Stimulated activated CD4-positive, alpha-beta T cell treated with anti-CD3 and anti-CD28 coated beads, TNF-alpha, amount 100 ng/mL, for 4 hours (primary cell): ENCODE measurements around the gene MAPT.
"Not testable (repeated sequence)": the region's sequence is repeated elsewhere in the genome, so short reads cannot be mapped to it uniquely, and the experiment has no call there.

Experiments used
- DNase-seq, 3 experiments: peaks; one replicate each; pipeline ENCODE4 v3.0.0-alpha.2; 2020; ENCODE audit warnings: low read depth in 3 of 3

Gene MAPT

DNA sequence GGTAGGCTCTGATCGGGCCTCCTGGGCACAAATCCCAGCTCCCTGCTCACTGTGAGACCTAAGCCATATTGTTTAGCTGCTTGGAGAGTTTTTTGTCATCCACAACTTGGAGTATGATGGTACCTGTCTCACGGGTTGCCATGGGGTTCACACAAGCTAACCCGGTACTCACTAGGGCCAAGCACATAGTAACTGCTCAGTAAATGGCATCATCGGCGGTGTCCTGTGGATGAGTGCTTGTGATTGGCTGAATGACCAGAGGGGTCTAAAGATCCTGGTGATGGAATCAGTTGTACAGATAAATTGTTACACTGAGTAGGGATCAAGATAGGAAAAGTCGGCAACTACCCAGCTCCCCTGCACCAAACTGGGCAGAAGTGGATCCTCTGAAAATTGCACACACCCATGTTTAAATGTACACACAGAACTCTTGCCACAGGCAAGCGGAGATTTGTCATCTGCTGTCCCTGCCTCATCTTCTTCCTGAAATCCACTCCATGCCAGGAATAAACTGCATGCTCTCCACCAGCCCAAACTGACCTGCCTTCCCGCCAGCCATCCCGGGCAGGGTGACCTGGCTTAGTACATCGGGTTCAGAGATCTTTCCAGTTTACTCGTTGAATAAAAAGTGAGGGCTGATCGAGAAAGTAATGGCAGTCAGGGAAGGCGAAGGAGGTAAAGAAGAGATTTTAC is 6.5 kb downstream of the MAPT start:
- DNase-seq = no peak

DNA sequence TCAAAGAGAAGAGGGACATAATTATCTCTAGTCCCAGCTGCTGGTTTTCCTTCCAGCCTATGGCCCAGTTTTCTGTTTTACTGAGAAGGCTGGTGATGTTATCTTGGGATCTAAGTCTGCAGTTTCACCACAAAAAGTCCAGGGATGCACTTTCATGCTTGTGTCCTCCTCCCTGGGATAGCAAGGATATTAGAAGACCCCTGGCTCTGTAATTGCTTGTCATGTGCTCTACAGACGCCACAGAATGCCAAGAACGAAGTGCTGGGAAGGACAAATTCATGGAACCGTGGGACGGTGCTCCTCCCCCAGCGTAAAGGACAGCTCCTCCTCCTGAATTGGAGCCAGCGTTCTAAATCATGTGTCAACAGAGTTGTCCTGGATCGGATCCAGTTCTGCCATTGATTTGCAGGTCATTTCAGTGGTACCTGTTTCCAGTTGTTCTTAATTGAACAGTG is 8.6 kb downstream of the MAPT start:
- no peak for DNase-seq

DNA sequence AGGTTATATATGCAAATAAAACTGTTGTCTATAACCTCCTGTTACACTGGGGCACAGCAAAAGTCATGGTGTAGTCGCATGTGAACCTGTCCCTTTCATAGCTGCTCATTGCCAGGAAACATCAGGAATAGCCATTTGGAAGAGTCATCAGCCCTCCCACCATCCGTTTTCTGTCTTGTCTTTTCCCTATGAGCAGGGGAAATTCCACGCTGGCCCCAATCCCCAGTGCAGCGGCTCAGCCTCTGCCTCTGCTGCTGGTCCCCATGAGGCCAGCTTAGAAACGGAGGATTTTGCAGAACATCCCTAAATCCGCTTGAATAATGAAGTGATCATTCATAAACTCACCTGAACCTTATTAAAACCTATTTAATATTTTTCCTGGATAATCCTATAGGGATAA is 10.5 kb downstream of the MAPT start:
- no peak for DNase-seq

DNA sequence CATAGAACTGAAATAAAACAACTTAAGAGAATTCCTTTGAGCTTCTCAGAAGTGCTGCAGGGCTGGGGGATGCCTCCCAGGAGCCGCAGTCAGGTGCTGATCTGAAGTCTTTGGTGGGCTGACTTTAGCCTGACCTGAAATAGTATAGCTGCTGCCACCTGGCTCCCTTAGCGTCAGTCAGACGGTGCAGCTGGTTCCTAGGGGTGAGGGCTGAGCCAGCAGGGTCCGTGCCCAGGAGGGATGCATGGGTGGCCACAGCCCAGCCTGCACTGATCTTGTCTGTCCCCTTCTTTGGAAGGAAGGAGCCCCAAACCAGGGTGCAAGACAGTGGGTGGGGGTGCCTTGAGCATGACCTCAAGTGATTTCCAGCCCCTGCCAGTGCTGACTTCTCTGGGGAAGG is 11.5 kb downstream of the MAPT start:
- DNase-seq = no peak

DNA sequence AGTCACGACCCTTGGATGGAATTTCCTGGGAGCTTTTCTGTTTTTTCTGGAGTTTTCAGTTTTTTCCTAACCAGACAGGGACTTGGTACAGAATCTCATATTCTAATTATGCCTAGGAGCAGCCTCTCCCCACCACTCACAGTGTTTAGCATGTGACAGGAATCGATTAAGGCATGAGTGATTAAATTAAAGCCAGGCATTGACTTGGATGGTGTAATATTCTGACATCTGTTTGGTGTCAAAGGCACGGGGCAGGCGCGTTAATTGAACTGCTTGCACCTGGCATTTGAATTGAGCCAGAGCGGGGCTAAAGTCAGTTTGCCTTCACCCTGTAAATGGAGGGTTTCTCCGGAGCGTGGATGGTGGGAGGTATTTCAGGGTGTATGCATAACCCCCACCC is 11.9 kb downstream of the MAPT start:
- no peak for DNase-seq

DNA sequence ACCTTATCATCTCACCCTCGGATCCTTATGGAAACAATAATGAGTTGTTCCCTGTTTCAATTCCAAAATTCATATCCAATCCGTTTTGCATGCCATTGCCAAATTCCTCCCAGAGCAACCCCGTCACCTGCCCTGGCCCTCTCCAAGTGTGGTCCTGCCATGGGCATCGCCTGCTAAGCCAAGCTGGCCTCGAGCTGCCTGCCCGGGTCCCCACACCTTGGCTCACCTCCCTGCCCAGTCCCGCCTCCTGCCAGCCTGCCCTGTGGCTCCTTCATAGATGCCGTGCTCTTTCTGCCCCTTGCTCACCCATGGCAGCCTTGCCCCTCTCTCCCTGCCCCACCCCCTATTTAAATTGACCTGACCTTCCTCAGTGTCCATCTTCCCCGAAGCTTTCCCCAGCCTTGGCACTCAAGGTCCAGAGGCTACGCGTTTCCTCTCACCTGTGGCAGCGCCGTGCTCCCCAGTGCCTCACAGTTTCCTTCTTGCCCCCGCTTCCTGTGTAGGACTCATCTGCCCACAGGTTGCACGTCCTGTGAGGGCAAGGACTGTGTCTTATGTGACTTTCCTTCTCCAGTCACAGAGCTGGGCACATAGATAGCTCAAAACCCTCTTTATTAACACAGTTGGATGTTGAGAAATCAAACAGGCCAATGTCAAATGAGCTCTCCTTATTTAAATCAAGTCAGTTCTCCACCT is 12.7 kb downstream of the MAPT start:
- peak in 2 of 3 experiments; percentile 27 to 32 for DNase-seq

DNA sequence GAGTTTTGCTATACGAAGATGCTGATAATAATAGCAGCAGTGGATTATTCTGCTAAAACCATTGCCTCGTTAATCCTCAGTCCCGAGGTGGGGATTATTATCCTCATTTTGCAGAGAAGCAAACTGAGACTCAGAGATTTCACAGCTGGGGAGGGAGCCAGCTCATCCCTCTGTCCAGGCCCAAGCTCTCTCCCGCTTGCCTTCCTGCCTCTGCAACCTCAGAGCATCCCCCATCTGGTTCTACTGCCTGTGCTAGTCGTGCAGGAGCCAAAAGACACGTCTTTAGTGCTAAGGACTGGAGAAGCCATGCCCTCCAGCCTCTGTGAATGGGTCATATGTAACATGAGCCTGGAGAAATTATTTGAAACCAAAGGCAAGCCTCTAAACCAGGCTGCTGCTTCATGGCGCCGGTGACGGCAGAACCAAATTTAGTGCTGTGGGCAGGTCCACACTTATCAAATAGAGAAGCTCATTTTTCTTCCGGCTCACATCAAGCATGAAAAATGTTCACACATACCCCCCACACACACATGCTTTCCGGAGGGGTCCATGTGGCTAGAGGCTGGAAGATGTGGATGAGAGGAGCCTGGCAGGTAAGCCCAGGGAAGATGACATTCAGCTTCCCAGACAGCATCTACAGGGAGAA is 13.5 kb downstream of the MAPT start:
- no peak for DNase-seq

DNA sequence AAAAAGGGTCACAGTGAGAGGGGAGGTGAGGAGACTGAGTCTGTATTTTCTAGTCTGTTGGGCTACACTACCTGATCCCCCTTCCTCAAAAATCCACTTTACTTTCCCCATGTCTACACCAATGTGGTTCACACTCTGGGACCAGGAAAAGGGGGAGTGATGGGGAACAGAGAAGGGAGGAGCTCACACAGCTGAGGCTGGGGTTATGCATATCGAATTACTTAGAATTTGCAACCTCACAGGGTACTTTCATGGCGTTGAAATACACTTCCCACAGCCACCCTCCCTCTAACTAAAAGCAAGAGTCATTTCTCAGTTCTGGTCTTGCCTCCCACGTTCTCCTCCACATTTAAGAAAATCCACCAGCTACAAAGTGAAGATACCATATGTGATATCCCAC is 14.1 kb downstream of the MAPT start:
- DNase-seq = no peak

DNA sequence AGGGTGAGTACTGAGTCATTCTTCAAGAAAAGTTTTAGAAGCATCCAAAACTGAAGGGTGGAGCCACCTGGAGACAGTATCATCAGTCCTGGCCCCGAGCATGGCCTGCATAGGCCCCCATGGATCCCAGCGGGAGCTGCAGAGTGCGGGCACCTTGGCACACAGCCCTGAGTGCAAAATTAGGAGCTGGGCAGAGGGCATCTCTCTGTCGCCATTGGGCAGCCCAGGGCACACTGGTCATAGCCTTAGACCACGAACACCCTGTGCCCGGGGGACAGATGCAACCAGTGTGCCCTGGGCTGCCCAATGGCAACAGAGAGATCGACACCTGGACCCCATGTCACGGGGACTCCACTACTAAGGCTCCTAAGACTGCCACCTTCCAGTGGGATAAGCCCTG is 14.6 kb downstream of the MAPT start:
- no peak for DNase-seq

DNA sequence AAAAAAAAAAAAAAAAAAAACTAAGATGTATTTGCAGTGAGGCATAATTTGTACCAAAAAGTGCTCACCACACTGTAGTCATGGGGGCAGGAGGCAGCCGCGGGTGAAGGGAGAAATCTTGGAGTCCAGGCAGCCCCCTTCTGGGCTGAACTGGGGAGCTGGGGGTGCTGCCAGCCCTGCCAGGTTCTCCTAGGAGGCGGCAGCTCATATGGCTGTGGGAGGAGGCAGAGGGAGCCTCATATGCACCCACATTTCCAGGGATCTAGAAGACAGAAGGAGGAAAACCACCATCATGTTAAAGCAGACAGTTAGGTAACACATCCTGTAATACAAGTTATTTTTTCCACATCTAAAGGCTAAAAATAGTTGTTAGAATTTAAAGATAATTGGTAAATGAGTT is 16.3 kb downstream of the MAPT start:
- no peak for DNase-seq

DNA sequence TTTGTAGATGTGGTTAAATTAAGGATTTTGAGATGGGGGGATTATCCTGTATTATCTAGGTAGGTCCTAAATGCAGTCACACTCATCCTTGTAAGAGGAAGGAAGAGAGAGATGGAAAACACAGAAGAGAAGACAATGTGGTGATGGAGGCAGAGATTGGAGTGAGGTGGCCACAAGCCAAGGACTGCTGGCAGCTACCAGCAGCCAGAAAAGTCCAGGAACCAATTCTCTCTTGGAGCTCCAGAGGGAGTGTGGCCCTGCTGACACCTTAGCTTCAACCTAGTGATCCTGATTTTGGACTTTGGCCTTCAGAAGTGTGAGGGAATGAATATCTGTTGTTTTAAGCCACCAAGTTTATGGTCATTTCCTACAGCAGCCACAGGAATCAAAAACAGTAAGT is 18.0 kb downstream of the MAPT start:
- no peak for DNase-seq

DNA sequence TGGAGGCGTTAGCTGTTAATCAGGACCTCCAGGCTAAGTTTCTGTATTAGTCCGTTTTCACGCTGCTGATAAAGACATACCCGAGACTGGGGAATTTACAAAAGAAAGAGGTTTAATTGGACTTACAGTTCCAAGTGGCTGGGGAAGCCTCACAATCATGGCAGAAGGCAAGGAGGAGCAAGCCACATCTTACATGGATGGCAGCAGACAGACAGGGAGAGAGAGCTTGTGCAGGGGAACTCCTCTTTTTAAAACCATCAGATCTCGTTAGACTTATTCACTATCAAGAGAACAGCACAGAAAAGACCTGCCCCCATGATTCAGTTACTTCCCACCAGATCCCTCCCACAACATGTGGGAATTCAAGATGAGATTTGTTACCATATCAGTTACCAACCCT is 18.7 kb downstream of the MAPT start:
- DNase-seq = not testable (repeated sequence)

DNA sequence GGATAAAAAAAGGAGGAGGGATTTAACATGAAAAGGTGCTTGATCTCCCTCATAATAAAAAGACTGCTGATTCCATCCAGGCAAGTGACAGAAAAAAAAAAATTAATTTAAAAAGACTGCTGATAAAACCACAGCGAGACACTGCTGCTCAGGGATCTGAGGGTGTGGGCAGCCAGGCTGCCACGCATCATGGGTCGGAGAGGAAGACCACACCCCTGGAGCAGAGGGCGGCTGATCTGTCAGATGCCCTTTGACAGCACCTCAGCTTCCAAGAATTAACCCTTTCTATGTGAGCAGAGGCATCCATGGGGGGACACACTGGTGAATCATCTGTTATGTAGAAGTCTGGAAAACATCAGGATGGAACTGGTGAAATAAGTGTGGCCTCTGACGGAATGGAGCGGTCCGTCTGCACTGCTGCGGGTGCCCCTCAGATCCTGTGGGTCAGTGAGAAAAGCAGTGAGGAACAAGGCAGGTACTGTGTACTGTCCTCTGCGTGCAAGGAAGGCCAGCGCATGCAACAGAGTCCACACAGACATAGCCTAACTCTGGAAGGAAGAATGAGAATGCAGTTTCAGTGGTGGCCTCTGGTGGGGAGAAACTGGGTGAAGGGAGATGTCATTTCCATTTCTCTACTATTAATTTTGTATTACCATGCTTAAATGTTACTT is 19.8 kb downstream of the MAPT start:
- DNase-seq = no peak

DNA sequence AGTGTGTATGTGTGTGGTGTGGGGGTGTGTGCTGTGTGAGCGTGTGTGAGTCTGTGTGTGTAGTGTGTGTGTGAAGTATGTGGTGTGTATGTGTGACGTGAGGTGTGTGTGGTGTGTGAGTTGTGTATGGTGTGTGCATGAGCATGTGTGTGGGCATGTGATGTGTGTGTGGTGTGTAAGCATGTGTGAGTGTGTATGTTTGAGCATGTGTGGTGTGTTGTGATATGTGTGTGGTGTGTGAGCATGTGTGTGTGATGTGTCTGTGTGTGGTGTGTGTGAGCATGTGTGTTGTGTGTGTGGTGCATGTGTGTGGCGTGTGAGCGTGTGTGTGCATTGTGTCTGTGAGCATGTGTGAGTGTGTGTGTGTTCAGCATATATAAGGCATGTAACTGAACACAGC is 20.9 kb downstream of the MAPT start:
- DNase-seq = no peak

DNA sequence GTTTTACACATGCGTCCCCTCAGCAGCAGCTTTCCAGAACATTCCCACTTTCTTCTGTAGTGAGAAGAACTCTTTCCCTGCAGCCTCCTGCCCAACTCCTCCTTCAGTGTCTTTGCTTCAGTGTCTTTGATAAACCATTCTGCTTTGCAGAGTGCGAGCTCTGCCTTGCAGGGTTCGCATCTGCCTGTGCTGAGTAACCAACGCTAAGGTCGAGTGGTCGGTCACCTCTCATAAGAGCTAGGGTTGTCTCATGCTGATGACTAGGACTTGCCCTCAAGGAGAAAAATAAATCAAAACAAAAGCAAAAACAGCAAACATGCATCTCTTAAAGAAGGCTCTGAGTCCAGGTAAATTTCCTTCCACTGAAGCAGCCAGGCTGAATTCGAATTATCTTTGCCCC is 22.7 kb downstream of the MAPT start:
- DNase-seq = no peak

DNA sequence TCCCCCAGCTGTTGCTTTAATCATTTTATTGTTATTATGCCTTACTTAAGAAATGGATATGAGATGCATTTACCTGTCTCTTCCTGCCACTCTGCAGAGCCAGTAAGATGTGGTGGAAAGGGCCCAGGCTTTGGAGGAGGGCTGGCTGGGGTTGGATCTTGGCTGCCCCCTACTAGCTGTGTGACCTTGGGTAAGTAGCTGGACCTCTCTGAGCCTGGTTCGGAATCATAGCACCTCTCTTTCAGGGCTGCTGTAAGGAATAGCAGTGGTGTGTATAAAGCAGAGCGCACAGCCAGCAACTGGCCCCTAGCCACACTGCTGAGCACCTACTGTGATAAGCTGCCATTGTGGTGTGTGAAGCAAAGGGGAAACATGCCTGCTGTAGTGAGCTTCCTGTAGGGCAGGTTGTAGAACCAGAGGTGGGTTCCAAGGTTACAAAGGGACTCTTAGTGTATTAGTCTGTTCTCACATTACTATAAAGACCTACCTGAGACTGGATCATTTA is 23.9 kb downstream of the MAPT start:
- no peak for DNase-seq

DNA sequence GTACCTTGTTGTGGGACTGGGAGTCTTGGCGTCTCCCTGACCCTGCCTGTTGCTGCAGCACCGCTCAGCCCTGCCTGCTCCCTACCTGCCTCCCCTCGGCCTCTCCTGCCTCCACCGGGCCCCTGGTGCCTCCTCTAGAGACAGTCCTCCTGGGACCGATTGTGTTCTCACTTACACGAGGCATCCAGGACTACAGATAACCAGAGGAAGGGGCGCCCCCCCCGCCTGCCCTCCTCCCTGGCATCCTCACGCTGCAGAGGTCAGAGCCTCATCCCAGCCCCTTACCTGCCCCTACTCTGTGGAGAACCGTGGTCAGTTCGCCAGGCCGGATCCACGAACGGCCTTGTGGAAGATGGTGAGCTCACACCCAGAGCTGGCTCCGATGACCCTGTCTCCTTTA is 24.8 kb downstream of the MAPT start:
- no peak for DNase-seq

DNA sequence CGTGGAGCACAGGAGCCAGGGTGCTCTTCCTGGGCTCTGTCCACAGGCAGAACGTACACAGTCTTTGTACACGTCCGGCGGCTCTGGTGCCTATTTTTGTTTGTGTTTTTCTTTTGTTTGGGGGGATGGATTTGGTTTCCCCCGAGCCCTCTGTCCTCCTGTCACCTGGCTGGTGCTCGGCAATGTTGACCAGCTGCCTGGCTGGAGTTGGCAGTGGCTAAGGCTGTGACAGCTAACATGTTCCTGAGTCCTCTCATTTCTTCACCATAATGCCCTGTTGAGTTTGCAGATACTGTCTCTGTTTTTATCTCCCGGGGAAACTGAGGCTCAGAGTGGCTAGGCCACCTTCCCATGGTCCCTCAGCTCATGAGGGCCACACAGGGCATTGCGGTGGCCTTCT is 25.7 kb downstream of the MAPT start:
- DNase-seq = no peak

DNA sequence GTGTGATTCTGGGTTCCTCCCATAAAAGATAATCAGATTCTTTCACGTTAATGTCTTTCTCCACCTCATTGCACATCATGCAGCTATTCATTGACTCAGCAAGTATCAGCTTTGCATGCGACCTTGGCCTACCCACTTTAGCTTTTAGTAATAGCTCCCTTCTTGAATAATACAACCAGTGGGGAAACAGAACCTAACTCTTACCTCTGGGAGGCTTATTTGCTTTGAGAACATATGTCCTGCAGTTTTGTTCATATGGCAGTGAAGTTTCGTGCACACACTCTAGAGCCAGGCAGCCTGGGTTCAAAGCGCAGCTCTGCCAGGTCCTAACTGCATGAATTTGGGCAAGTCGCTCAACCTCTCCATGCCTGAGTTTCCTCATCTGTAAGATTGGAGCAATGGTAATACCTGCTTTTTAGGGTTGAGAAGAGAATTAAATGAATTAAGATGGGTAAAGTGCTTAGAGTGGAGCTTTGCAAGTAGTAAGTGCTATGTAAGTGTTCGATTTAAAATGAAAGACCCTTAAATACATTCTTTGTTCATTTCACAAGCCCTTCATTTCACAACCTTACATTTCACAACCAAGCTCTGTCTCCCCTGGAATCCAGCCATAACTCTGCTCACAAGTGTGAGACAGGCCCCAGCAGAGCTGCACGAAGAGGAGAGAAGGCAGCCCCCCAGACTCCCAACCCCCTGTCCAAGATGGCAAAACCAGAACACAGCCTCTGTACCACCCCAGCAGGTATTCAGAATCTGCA is 29.3 kb downstream of the MAPT start:
- DNase-seq = no peak

DNA sequence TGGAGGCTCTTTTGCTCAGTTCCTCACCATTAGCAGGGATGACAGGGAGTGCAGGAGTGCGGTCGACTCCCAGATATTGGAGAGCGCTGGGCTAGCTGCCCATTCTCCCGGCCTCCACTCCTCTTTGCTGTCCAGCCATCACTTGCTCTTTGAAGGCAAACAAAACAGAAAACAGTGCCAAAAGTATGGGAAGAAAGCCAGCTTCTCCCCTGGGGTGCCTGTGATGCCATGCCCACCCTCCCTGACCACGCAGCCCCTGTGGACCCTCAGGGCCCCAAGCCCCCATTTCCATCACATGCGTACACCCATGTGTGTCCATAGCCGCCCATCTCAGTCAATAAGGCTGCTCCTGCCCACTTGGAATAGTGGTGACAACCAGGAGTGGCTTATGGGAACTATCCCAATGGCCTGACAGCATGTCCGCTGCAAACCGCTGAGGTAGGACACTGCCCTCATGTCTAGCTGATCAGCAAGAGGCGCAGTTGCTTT is 30.0 kb downstream of the MAPT start:
- no peak for DNase-seq

DNA sequence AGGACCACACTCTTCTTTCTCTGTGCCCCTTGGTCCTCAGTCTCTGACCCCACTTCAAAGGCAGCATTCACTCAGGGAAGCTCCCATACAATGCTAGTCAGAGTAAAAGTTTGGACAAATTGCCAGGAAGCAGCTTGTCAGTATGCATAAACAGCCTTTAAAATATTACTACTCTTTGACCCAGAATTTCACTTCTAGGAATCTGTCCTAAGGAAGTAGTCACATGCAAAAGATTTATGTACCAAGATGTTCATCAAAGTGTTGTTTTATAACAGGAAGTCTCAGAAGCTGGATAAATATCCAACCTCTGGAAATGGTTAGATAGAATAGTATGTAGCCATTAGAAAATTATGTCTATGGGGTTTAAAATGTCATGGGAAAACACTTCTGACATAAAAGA is 31.0 kb downstream of the MAPT start:
- DNase-seq = no peak

DNA sequence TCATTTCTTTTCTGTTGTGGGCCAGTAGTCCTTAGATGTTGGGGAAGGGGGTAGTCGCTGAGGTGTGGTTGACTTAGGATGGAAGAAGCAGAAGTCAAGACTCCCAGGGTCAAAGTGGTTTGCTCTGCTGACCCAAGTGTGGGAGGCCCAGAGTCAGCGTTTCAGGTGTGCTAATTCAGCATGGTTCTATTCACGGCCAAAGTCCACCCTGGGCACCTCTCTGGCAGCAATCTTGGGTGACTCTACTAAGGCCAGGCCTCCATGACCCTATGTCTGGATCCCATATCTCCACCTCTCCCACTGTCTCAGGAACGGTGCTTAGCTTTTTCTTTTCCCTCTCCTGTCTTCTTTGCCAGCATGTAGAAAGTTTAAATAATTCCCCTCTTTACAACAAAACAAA is 32.9 kb downstream of the MAPT start:
- DNase-seq = no peak
